HG03520 (cell line): ENCODE measurements around the gene KCNS1.
A peak's percentile ranks its signal among the peaks of the same experiment; 100 is the strongest.

Experiments used
- ATAC-seq: cut with Tn5 transposase; IDR thresholded peaks from one replicate; pipeline ENCODE4 v1.9.1; 2021; ENCODE audit warnings: mild to moderate bottlenecking, moderate library complexity; ENCODE audit not compliant: unreplicated experiment

The KCNS1 gene

DNA sequence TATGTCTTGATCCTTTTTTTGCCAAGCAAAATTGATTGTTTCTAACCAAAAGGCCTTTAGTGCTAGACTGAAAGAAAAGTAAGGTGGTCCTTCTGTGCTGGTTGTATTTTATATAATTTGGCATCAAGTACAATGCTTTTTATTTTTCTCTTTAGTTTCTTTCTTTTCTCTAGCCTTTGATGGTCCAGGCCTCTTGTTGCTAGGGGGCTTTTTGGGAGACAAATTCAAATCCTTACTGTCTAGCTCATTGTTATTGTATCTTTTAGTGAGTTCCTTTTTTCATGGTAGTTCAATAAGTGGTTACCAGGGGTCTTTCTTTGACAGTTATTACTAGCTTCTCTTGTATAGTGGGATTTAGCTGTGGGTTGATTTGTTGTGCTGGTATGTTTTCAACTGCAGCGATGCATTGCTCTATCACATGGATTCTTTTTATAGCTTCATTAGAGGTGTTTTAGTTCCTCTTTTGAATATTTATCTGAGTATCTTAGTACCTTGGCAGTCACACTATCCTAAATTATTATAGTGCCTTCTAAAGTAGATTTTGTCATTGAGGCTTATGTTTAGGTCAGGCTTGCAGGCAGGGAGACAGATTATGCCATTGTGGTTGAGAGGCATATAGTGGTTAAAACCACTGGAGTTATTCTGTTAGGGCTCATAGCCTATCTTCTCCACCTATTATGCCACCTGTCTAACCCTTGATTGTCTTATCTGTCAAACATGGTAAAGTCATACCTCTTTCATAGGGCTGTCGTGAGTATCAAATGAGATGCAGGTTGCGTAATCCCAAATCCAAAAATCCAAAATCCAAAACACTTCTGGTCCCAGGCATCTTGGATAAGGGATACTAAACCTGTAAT, 49.5 kb downstream of the KCNS1 start:
- ATAC-seq = peak; percentile 52

DNA sequence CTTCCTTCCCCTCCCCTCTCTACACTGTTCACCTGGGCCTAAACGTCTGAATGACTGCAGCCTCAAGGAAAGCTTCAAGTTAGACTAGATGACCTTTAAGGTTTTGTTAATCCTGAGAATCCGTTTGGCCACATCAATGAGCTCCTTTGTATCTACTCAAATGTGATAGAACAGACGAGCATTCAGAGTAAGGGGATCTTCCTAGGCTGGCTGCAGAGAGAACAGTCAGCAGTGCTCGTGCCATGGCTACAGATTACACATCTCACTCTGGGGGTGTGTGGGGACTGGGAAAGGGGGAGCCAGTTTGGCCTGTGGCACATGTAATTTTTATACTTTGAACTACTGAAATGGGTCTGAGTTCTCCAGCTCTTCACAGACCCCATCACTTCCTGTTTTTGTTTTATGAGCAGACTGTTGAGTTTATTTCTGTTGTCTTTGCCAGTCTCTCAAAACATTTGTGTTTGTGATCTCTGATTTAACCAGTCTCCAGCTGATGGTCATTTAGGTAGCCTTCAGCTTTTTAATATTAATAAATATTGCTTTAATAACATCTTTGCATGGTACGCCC, 50.9 kb downstream of the KCNS1 start:
- no peak for ATAC-seq

DNA sequence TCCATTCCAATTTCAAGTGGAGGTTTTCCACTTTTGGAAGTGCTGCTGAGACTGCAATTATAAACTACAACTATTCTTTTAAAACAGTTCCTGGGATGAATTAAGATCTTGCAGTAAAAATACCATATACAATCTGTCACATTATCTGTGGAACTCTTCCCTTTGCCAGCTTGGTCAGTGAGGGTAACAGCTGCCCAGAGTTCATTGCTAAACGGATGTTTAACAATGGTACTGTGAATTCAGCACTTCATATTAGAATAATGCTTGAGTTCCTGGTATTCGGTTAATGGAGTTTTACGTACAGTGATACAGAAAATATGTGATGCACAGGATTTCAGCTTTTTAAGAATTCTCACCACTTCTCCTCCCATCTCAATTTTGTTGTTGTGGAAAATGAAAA, 51.5 kb downstream of the KCNS1 start:
- no peak for ATAC-seq

DNA sequence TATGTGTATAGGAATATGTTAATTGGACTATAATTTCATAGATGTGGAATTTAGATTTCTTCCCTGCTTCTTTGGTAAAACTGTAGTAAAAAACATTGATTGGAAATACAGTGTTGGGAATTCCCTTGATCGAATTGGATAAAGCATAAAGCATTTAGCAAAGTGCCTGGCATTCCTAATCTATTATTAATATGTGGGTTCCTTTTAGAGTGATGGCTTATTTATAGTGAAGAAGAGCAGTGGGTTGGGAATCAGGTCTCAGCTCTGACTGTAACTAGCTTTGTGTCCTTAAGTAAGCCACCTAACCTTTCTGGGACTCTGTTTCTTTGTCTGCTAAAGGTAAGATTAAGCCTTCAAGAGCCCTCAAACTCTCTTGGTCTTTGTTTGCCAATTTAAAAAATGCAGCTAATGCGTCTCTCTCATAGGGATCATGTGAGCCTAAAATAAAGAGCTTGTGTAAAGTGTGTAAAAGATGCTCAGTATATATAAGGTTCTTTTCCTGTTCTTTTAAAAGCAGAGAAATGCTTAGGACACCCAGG, 53.3 kb downstream of the KCNS1 start:
- no peak for ATAC-seq

DNA sequence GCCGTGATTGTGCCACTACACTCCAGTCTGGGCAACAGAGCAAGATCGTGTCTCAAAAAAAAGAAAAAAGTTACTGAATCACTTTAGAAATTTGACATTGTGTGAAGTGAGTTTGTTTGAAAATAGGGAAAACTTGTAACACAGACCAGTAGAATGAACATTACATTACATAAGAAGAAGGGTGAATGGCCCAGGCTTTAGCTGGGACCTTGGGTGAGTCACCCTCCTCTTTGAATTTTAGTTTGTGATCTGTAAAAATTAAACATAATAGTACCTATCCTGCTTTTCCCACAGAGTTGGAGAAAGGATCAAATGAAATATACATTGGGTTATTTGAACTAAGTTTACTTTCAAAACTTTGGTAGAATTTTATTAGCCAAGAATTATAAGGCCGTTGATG, 56.3 kb downstream of the KCNS1 start:
- ATAC-seq = no peak

DNA sequence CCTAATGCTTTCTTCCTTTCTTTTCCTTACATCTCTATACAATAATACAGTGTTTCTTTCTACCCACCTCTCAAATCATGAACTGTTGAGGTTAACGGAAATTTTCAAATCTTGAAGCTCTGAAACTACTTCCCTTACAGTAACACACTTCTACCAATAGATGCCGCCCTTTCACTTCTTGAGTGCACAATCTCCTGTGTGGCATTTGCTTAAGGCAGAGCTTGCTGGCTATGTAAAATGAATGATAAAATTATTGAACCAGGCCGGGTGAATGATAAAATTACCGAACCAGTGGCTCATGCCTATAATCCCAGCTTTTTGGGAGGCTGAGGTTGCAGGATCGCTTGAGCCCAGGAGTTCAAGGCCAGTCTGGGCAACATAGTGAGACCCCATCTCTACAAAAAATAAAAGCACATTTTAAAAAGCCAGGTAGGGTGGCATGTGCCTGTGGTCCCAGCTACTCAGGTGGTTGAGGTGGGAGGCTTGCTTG, 56.8 kb downstream of the KCNS1 start:
- no peak for ATAC-seq

DNA sequence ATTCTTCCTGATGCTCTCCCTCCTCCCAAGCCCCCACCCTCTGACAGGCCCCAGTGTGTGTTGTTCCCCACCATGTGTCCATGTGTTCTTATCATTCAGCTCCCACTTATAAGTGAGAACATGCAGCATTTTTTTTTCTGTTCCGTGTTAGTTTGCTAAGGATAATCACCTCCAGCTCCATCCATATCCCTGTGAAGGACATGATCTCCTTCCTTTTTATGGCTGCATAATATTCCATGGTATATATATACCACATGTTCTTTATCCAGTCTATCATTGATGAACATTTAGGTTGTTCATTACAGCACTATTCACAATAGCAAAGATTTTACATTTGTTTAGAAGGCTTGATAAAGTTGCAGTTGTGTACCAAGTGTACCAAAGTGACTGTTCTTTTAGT, 57.9 kb downstream of the KCNS1 start:
- ATAC-seq = no peak
